DMS114 treated with DMSO at 0.1 percent for 48 hours (cell line): Measurements from ENCODE around the gene GPR27.

Source experiments
- DNase-seq: peaks from one replicate; lab custom pipeline; 2025; ENCODE audit not compliant: unreplicated experiment; lab: John Stamatoyannopoulos, UW

Gene GPR27

GRCh38 chr3:71784914-71785531 lies 31.4 kb downstream of the GPR27 start, which contains the start of gene PROK2:
Gene PROK2 (minus strand): TSS chr3:71785148. CDS start chr3:71785052, 96 bp downstream.
- DNase-seq: no peak

- no peak for DNase-seq
Measured at GRCh38 chr3:71785532-71786216, 32.0 kb downstream of the GPR27 start.

DNA sequence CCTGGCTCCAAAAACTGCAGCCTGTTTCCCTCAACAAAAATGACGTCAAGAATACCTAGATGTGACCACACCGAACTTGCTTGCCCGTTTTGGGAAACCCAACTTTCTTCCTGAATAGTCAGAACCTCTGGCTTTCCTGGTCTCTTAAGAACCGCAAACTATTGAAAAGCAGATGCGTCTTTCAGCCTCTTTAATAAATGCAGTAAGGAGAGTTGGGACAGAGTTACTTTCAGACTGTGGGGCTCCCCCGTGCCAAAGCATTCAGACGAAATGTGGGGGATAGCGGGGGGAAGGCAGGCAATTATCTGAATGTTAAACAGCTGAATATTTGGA lies 32.5 kb downstream of the GPR27 start:
- no peak for DNase-seq

GRCh38 chr3:71786551-71786950 lies 32.9 kb downstream of the GPR27 start:
- DNase-seq: no peak

DNA sequence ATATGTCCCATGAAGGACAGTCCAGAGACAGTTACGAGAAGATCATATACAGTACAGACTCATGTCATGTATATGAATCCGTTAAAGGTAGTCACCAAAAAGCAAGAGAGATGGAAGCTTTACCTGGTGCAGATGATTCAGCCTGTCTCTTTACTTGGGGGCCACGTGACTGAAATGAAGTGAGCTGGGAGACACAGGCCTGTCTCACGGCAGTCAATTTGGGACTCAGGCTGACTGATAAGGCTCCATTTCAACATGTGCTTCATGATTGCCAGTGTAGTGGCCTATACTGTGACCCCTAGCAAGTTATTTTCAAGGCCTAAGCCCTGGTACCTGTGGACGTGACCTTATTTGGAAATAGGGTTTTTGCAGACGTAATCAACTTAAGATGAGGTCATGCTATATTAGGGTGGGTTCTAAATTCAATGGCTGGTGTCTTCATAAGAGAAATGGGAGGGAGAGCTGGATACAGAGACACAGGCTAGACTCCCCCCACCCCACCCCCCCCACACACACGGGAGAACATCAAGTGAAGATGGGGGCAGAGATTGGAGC lies 34.3 kb downstream of the GPR27 start:
- no peak for DNase-seq

DNA sequence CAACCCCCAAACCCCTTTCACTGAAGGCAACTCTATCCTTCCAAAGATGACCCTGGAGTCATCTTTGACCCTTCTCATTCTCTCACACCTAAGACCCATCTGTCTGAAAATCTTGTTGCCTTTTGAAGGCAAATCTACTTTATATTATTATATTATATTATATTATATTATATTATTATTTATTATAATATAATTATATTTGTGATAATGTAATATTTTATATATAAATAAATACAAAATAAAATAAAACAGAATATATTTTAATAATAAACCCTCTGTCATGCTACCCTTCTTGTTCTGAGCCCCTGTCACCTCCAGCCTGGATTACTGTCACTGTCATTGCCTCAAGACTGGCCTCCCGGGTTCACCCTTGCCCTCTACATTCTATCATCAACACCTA lies 36.3 kb downstream of the GPR27 start:
- no peak for DNase-seq

GRCh38 chr3:71791634-71792033 lies 38.0 kb downstream of the GPR27 start:
- no peak for DNase-seq

- DNase-seq: no peak
Measured at GRCh38 chr3:71796290-71796689, 42.6 kb downstream of the GPR27 start.

- DNase-seq: no peak
Measured at GRCh38 chr3:71797455-71797854, 43.8 kb downstream of the GPR27 start.

- DNase-seq: no peak
Measured at GRCh38 chr3:71800023-71800422, 46.4 kb downstream of the GPR27 start.

- DNase-seq: no peak
Measured at GRCh38 chr3:71801986-71802385, 48.3 kb downstream of the GPR27 start.

- no peak for DNase-seq
Measured at GRCh38 chr3:71803248-71803647, 49.6 kb downstream of the GPR27 start.

DNA sequence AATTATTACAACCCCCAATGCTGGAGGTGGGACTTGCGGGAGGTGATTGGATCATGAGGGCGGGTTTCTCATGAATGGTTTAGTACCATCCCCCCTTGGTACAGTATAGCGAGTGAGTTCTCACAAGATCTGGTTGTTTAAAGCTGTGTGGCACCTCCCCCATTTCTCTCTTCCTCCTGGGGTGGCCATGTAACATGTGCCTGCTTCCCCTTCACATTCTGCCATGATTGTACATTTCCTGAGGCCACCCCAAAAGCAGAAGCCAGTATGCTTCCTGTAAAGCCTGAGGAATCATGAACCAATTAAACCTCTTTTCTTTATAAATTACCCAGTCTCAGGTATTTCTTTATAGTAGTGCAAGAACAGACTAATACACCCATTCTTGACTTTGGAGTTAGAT lies 51.5 kb downstream of the GPR27 start:
- no peak for DNase-seq

DNA sequence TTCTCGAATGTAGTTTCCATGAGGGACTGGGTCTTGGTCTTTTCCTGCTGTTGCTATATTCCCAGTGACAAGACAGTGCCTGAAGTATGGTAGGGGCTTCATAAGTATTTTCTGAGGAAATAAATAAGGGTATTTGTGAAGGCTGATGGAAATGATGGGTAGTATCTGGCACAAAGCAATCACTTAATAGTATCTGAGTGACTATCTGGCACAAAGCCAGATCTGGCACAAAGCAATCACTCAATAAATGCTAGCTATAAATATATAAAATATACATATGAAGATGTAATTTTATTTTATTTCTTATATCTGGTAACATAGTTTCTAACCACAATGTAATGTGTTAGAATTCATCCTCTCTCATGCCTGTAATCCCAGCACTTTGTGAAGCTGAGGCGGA lies 52.0 kb downstream of the GPR27 start:
- no peak for DNase-seq
